GM10248 (cell line): ENCODE measurements around the gene PTPRG.

Experiments used
- CTCF ChIA-PET: fragments of 300-600 bp; sonication (Branson Sonifier 250); formaldehyde crosslinking; extraction: SDS; loops from one replicate; lab custom pipeline; 2021; ENCODE audit warnings: antibody characterized with exemption; lab: Yijun Ruan, JAX
- POLR2A ChIA-PET: fragments of 350-650 bp; sonication (Branson Sonifier 250); formaldehyde crosslinking; extraction: SDS; loops from one replicate; lab custom pipeline; 2020; ENCODE audit warnings: antibody characterized with exemption; lab: Yijun Ruan, JAX
- DNase-seq: peaks from one replicate; pipeline ENCODE4 v3.0.0; 2012; ENCODE audit errors: extremely low spot score
- CTCF ChIP-seq: IDR thresholded peaks from 2 replicates; pipeline ENCODE4 v1.5.1; 2012; ENCODE audit warnings: mild to moderate bottlenecking, low read depth; ENCODE audit errors: extremely low read depth, missing control alignments, control extremely low read depth

Gene PTPRG

GRCh38 chr3:61616586-61616985, 55.2 kb downstream of the PTPRG start:
- POLR2A ChIA-PET, result no interaction called here
- CTCF ChIA-PET, result no interaction called here
- DNase-seq, result no peak
- no peak for TF ChIP-seq CTCF

GRCh38 chr3:61617041-61617440, 55.7 kb downstream of the PTPRG start:
- TF ChIP-seq CTCF, result no peak
- ChIA-PET POLR2A (no interaction called here), CTCF (no interaction called here)
- DNase-seq, result no peak

- no peak for DNase-seq
- CTCF ChIA-PET, result interaction anchor here (1.2 kb wide), 1 partner anchor 10 kb away, joined by 3 read pairs; no protein-coding TSS in a partner anchor
- no peak for TF ChIP-seq CTCF
- POLR2A ChIA-PET, result no interaction called here
Observed at GRCh38 chr3:61617651-61618050, 56.3 kb downstream of the PTPRG start.

GRCh38 chr3:61618231-61618630, 56.9 kb downstream of the PTPRG start:
- CTCF ChIA-PET, result interaction anchor here (1.2 kb wide), 1 partner anchor 10 kb away, joined by 3 read pairs; no protein-coding TSS in a partner anchor

GRCh38 chr3:61618871-61619270, 57.5 kb downstream of the PTPRG start:
- CTCF ChIA-PET, result interaction anchor here (1.2 kb wide), 1 partner anchor 11 kb away, joined by 3 read pairs; no protein-coding TSS in a partner anchor
- TF ChIP-seq CTCF, result no peak
- no peak for DNase-seq
- POLR2A ChIA-PET, result no interaction called here

More at GRCh38 chr3:61618231-61618630, 56.9 kb downstream of the PTPRG start:
- POLR2A ChIA-PET, result no interaction called here
- DNase-seq, result no peak
- TF ChIP-seq CTCF, result no peak

GRCh38 chr3:61620073-61620472, 58.7 kb downstream of the PTPRG start:
- TF ChIP-seq CTCF, result no peak
- CTCF ChIA-PET, result no interaction called here
- DNase-seq, result no peak
- POLR2A ChIA-PET, result no interaction called here

GRCh38 chr3:61624300-61624699, 62.9 kb downstream of the PTPRG start:
- no peak for DNase-seq
- no peak for TF ChIP-seq CTCF
- ChIA-PET CTCF (no interaction called here), POLR2A (no interaction called here)
